Umbilical cord (tissue), 2 donors: ENCODE results near the gene LAMA1. TPM values are rescaled to one million over a fixed set of nuclear protein-coding genes. Genes with fewer than 3 reads are reported as not detected.

ENCODE experiments used
- DNase-seq: peaks from one replicate; pipeline ENCODE4 v3.0.0-alpha.2; 2015; ENCODE audit warnings: low spot score
- total RNA-seq: library from RNA; depleted of rRNA; stranded (reverse); fragments of >200 nt; gene quantifications from one replicate; pipeline ENCODE4 v1.2.3, GENCODE V29; 2014; ENCODE audit warnings: low replicate concordance; ENCODE audit not compliant: insufficient read depth

Gene LAMA1
- total RNA-seq, 1 donor from 2014 or later: 8.4 TPM

DNA sequence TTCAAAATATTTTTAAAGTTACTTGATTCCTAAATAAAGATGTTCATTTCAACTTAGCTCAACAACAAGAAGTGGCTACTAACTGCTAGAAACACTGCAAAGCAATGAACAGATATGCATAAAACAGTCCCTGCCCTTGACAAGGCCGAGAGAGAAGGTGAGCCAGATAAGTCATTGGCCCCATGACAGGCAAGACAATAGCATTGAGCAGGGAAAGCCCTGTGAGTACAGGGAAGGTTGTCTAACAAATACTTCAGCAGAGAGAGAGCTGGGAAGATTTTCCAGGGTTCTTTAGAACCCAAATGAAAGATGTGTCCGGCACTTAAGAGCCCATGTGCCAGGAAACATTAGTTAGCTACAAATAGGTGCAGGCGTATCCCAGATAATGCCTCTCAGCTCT is 4.7 kb downstream of the LAMA1 start:
- DNase-seq: no peak

DNA sequence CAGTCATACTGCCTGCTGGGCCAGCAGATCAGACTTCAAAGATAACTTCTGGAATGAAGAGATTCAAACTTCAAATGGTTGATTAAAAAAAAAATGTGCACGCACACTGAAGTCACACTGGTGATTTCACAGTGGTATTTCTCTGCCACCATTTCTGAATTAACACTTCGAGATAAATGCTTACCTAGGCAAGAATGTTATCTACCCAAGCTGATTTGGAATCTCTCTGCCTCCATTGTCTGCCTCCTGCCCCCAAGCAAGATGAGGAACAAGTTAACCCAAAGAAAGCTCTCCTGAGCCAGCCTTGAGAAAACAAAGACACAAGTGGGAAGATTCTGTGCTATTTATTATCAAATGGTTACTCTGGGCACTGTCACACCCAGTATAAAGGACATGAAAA is 6.5 kb downstream of the LAMA1 start:
- DNase-seq: no peak

DNA sequence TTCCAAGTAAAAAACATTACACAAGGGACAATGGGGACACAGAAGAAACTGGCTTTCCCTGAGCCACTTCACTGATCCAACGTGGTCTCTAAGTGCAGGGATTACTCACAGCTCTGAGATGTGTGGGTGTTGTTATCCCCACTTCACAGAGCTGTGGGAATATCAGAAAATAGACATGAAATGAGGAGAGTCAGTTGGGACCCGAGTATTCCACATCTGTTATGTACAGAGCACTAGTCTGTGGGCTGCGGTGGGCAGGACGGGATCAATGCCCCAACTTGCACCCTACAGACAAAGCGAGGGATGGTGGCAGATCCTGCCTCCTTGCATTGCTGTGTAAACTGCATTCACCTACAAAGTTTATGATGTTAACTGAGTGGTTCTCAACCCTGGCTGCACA is 11.7 kb downstream of the LAMA1 start:
- no peak for DNase-seq

DNA sequence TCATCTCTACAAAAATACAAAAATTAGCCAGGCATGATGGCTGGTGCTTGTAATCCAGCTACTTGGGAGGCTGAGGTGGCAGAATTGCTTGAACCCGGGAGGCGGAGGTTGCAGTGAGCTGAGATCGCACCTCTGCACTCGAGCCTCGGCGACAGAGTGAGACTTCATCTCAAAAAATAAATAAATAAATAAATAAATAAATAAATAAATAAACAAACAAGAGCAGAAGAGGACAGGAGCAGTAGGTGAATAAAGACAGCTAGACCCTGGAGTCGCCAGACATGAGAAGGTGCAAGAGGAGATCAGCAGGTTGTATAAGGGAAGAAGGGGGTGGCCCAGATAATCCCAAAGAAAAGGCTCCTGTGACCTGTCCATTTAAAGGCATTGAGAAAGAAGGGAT is 12.3 kb downstream of the LAMA1 start:
- no peak for DNase-seq

DNA sequence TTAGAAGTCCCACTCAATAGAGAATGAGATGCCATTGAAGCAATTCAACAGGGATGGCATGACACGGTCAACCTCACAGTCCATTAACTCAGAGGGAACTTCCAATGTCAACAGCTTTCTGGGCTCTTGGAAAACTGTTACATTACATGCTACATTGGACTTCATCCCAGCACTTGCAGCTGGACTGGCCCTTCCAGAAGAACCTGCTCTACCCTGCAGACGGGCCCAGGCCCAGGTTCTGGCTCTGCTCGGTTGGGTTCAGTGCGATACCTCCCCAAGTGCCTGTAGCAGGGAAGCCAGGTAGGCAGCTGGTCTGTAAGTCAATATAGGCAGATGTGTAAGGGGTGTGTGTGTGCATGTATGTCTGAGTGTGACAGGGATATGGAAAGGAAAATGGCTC is 12.9 kb downstream of the LAMA1 start:
- DNase-seq: no peak

DNA sequence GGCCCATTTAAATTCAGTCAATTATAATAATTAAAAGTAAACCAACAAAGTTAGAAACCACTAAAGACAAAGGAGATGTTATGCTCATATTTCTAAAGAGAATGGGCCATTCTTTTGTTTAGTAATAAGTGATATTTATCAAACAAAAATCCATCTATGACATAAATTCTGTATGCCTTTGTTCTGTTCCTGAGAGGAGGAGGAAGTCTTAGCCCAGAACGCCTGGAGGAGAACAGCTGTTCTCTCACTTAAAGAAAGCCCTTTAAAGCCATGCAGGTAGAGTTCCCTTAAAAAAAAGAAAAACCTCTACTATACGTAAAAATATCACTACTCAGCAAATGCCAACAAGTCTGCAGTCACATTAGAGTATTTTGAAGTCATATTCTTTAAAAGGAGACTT is 15.5 kb downstream of the LAMA1 start:
- no peak for DNase-seq

DNA sequence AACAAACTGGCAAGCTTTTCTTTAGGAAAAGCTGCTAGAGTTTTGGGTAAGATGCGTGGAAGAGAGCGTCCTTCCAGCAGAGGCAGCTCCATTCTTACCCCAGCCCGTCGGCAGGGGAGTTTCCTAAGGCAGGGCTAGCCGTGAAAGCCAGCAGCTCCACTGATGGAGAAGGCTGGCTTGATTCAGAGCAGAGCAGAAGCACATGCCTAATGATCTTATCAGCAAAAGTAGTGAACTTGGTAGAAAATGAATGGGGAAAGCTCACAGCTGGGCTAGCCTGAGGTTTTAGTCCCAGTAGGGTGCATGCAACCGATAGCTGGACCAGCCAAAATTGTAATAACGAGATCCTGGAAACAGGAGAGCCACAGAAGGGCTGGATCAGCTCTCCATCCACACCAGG is 20.8 kb downstream of the LAMA1 start:
- DNase-seq: no peak

DNA sequence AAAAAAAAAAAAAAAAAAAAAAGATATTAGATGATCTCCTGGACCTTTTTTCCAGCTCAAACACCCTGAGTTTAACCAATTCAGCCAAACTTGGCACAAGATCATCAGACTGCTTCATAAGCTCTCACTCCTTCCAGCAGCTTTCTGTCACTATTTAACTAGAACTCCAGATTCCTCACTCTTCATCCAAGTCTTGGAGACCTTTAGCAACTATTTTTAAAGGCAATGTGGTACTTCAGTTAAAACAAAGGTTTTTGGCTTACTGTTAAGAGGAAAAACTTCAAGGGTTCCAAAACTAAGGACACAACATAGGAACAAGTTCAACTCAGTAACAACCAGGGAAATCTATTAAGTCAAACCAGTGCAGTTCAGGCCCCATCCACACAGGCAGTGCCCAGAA is 23.2 kb downstream of the LAMA1 start:
- no peak for DNase-seq

DNA sequence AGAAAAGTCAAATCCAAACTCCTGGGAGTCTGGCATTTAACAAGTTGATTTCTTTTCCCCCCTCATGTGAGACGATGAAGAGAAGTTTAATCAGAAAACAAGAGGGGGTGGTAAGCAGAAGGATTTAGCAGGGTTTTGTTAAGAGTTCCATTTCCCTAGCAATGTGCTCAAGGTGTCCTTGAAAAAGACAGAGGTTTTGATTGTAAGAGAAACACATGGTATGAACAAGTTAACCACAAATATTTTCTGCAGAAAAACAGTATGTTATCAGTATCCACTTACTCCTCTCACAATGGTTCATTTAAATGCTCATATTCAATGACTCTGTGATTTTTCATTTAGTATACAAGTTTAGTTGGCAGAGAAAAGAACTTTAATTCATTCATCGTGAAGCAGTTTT is 26.8 kb downstream of the LAMA1 start:
- DNase-seq: no peak

DNA sequence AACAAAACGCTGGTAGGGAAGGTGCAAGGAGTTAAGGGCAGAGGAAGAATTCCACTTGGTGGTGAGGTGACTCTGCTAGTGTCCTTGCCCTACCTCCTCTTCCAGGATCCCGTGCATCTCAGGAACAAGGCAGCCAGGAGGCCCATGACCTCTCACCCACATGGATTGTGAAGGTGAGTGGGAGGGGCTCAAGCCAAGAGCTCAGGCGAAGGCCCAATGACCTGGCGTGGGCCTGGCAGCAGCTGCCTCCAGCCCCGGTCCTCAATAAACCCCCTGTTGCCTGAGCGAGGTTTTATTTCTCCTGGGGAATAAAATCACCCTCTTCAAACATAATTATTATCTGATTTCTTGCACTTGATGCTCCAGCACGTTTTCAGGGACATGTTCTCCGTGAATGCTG is 28.2 kb downstream of the LAMA1 start:
- no peak for DNase-seq

DNA sequence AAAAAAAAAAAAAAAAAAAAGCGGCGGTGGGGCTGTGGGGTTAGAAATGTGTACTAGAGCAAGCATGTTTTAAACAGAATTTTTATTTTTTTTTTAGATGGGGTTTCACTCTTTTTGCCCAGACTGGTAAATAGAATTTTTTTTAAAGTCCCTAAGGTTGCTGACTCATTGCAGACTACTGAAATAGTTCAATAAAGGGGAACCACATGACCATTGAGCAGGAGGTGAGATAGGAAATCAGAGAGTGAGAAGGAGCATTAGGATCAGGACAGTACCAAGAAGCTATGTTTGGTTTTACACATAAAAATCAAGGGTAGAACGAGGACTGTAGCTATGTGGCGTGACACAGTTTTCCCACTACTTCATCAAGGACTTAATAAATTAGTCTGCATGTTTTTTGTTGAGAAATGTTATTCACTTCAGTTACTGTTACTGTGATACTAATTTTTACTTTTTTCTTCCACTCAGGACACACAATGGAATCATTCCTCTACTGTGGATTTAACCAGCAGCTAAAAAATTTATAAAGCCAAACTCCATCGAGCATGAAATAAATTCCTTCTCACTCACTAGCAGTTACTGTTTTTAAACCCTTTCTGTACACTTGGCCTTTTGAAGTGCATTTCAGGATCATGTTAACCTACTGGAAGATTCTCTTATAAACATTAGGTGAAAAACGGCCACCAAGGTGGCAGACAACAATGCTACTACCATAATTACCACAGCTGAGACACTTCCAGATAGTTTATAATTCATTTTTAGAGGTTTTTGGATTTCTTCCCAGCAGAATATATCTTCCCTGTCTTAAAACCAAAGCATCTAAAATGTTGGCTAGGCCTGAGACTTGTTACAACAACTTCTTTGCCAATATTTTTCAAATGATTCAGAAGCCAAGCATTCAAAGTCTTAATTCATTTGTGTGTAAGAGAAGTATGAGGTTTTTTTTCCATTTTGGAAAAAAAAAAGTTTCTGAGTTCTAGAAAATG is 33.2 kb downstream of the LAMA1 start:
- DNase-seq: peak; percentile 66

DNA sequence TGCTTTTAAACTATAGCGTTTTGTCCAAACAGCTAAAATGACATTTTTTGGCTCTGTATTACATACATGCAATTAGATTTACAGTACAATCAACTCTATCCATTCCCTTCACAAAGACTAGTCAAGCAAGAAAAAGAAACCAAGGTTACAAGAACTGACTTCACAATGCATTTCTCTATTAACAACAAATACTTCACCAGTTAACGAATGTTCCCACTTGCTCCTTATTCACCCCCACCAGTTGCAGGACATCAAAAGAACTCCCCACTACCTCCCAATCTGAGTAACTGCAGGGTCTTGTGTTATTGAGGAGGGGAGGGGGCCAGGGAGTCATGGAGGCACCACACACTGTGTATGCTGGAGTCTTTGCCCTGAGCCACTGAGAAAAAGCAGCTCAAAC is 34.9 kb downstream of the LAMA1 start:
- DNase-seq: no peak

DNA sequence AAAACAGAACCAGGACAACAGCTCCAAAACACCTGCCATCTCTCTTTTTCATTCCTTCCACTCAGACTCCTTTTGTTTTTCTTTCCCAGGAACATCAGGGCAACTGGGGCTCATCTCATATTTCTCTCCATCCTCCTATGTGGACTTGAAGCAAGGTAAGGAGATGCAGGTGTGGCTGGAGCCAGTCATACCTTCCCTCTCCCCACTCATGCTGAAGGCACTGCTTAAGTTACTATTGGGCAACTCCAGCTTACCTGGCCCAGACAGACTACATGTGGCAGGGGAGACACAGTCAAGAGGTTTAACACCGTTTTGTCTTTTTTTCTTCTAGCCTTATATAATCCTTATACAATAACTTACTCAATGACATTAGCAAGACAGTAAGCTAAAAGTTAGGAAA is 38.4 kb downstream of the LAMA1 start:
- DNase-seq: no peak

DNA sequence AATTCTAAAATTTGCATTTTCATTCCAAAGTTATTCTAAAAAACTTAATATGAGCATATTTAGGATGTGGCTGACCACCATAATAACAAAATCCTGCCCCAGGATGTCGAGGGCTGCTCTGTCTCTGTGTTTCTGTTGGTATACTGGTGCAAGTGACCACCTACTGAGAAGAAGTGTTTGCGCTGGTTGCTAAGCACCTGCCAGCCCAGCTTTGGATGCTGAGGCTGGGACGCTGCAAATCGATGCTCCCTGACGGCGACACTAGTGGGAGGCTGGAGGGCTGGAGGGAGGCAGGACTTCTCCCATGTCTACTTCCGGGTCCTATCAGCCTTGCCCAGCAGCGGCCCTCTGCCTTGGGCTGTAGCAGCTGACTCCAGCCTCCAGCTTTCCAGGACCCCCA is 45.0 kb downstream of the LAMA1 start:
- DNase-seq: no peak

DNA sequence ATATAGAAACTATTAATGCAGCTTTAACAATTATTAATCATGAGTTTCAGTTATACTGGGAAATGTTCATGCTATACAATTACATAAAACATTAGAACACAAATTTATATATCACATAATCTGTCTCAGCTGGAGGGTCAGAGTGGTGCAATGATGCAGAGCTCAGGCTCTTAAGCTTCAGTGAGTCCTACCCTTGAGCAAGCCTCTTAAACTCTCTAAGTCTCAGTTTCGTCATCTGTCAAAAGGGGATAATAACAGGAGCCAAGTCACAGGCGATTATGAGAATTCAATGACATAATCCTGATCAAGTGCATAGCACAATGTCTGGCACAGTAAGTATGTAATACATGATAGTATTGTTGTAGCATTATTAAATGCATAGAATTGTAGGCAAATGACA is 46.0 kb downstream of the LAMA1 start:
- DNase-seq: peak; percentile 75

DNA sequence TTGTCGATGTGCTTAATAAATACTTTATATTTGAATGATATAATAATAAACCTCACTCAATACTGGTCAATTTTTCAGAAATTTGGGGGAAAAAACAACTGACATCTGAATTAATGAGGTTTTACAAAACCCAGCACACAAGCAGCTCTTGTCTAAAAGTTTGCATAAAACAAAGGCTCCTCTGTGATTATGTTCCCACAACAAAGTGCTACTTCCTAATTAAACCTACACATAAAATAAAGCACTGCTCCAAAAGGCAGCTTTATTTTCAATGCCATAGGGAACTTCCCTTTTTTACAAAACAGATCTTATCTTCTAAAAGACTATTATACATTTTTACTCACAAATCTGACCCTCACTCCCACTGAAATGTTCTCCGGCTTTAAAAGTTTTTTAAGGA is 47.1 kb downstream of the LAMA1 start:
- no peak for DNase-seq

DNA sequence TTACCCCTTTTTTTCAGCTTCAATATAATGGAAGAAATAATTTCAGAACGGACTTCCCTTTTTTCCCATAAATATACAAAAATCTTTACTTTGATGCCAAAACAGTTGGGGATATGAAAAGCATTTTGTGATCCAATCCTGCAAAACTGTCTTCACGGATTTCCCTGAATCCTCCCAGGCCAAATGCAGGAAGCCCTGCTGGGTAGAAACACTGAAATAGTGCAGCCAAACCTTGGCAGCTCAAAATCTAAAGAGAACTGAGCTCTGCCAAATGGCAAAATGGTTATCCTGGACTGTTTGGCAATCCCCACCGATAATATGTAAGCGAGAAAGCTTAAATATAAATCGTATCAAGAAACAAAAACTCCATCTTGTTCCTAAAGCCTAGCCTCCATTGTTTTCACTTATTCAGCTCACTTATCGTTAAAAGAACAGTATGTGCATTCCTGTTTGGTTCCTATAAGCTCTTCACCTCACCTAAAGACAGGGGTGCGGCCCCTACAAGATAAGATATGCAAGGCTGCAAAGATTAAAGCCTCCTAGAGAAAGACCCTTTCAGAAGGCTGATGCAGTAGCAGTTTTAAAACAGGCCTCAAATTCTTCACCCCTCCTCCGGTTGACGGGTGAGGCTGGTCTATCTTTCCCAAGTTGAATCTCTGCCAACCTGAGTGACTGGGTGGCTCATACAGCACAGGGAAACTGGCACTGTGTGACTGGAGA is 48.6 kb downstream of the LAMA1 start:
- peak; percentile 72 for DNase-seq

DNA sequence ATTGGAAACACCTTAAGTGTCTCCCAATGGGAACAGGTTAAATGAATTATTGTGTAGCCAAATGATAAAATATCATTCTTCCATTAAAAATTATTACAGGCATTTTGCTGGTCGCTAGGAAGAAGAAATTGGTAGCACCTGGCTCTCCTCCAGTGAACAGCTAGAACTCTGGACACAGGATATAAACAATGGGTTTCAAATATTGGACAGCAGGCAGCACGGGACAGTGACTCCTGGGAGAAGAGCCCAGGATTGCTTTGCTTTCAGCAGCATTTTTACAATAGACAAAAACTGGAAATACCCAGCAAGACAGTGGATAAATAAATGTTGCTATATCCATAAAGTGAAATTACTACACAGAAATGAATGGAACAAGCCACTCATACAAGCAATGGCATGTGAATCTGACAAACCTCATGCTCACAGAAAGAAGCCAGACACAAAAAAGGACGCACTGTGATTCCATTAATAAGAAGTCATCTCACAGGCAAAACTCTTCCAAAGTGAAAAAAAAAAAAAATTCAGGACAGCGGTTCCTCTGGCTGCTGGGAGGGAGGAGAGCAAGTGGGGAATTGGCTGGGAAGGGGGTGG is 50.5 kb downstream of the LAMA1 start:
- peak; percentile 59 for DNase-seq

DNA sequence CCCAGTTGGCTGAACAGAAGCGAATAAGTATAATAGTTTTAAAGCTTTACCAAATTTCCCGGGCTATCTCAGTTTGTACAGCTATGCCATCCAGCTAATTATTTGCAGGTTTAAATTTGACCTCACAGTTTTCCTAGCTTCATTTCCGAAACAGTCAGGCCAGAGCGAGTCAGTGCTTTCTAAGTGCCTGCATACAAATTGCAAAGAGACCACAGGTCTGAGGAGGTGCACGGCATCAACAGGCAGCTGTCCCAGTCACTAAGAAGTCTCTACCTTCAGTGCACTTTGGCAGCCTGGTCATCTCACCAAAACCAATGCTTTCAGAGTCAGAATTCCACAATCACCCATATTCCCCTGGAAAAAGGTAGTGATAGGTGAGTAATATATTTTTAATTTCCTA is 51.9 kb downstream of the LAMA1 start:
- DNase-seq: no peak

DNA sequence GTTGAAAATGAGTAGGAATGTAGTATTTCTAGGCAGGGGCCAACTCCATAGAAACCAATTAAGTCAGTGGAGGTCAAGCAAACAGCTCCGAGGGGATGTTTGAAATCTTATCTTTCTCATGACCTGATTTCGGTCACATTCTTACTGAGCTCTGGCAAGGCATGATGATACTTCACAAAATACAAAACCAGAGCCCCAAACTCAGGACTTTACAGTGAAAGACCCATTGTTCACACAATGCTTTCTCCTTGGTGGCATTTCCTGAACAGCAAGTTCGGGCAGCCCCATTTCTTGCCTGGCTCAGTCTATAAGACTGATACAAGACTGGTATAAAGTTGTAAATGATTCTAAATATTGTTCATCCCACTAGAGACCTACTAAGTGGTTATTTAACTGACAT is 53.3 kb downstream of the LAMA1 start:
- no peak for DNase-seq

DNA sequence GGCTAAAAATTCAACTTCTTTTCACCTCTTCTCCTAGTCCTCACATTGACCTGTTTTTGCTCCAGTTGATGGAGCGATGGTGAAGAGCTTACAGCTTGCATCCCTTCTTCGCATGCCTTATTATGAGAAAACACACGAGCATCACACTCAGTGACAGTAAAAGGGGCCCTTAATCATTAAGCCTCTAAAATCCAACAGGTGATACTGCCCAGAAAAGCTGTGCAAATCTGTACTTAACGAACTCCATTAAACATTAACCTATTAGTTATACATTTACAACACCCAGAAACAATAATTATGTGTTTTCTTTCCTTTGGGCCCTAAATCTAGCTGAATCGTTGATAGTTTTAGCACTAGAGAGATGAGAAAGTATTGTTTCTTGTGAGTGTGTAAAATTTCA is 54.8 kb downstream of the LAMA1 start:
- no peak for DNase-seq

DNA sequence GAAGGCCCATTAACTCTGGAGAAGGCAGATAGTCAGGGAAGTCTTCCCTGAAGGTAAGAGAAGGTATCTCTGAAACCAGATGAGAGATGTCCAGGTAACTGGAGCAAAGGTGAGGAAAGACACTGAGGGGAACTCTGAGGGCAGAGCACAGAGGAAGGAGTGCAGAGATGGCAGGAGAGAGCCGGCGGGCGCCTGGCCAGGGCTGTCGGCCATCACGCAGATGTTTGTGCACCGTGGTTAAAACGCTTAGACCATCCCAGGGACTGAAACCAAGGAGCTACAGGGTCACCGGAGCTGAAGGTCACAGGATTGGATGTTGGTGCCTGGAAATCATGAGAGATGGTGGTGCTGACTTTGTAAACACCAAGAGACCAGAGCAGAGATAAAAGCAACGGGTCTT is 55.4 kb downstream of the LAMA1 start:
- no peak for DNase-seq

DNA sequence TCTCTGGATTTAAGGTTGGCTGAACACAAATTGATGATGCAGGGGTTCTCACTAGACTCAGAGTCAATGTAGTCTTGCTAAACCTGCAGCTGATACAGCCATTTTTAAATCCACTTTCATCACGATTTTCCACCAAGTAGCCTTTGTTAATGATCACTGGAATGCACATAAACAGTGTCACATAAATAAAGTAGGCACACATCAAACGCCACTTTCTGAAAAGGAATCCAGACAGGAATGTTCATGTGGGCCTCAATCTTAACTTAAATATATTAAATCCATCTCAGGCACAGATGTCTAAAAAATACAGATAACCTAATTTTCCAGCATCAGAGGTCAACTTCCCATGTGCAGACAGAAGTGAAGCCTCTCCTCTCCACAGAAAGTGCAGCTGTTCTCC is 58.3 kb downstream of the LAMA1 start:
- peak; percentile 66 for DNase-seq
